HEK293T (cell line): ENCODE measurements around the gene NT5DC4.

Experiments used
- CTBP1 ChIP-seq: fragments of 450-650 bp; IDR thresholded peaks from 2 replicates; pipeline ENCODE4 v1.6.1; 2016; ENCODE audit warnings: borderline replicate concordance
- NFRKB ChIP-seq: fragments of 450-650 bp; IDR thresholded peaks from 2 replicates; pipeline ENCODE4 v1.6.1; 2016; ENCODE audit warnings: mild to moderate bottlenecking, moderate library complexity
- SP1 ChIP-seq: fragments of 450-650 bp; IDR thresholded peaks from 2 replicates; pipeline ENCODE4 v1.6.1; 2017
- SUZ12 ChIP-seq: fragments of 450-650 bp; IDR thresholded peaks from 2 replicates; pipeline ENCODE4 v1.6.1; 2016; ENCODE audit warnings: mild to moderate bottlenecking

DNA sequence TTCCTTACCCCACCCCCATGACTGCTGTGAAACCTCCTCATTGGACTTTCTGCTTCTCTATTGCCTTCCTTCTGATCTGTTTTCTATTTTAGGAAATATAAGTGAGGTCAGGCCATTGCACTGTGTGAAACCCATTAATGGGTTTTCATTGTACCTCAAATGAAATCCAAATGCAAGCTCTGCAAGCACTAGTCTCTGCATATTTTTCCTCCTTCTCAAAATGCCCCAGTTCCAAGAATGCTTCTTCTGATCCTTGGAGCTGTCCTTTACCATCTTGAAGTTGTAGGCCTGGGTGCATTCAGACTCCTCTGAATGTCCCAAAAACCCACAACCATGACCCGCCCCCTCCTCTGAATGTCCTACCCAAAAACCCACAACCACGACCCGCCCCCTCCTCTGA is 55.3 kb downstream of the NT5DC4 start:
- TF ChIP-seq SUZ12 (no peak), SP1 (no peak), NFRKB (no peak), CTBP1 (no peak)
